ENCODE results near the gene PLBD2.

The PLBD2 gene

DNA sequence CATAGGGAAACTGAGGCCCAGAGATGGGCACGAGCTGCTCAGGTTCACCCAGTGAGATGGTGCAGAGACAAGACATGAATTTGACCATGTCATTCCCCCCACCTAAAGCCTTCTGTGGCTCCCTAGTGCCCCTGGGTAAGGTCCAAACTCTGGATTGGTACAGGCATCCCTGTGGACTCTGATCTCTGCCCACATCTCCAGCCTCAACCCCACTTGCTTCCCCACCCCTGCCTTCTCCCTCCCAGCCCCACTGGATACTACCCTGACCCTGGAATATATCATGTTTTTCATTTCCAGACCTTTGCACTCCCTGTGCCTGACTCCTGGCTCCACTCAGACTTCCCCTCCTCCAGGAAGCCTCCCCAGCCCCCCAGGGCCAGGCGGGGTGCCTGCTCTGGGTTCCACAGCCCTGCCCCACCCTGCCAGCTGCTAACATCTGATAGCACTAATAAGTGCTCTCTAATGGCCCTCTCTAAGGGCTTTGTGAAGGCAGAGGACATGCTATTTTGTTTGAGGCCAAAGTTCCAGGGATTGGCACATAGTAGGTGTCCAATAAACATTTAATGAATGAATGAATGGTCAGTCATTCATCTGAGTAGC is 62.7 kb downstream of the PLBD2 start:
- DNase-seq (ENCODE audit: low read depth), result no peak

GRCh38 chr12:113422030-113422885 is 63.9 kb downstream of the PLBD2 start, which contains the start of gene SDSL:
Gene SDSL (plus strand): TSS chr12:113422380. CDS start chr12:113427983, 5,603 bp downstream.
- DNase-seq (ENCODE audit: low read depth), result no peak

- DNase-seq (ENCODE audit: low read depth), result no peak
Observed at GRCh38 chr12:113422886-113423669, 64.7 kb downstream of the PLBD2 start.

DNA sequence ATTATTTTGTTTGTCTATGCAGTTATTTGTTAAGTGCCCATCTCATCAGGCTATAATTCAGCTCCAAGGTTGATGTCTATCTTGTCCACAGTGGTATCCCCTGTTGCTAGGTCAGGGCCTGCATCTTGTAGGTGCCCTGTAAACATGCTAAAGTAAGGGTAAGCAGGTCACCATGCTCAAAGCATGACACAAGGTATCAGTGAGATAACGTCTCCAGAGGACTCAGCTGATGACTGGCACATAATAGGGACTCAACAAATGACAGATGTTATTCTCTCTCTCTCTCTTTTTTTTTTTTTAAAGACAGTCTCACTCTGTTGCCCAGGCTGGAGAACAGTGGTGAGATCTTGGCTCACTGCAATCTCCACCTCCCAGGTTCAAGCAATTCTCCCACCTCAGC is 66.1 kb downstream of the PLBD2 start:
- no peak for DNase-seq (ENCODE audit: low read depth)

- DNase-seq (ENCODE audit: low read depth), result peak; percentile 20
Observed at GRCh38 chr12:113424915-113425823, 66.8 kb downstream of the PLBD2 start.

DNA sequence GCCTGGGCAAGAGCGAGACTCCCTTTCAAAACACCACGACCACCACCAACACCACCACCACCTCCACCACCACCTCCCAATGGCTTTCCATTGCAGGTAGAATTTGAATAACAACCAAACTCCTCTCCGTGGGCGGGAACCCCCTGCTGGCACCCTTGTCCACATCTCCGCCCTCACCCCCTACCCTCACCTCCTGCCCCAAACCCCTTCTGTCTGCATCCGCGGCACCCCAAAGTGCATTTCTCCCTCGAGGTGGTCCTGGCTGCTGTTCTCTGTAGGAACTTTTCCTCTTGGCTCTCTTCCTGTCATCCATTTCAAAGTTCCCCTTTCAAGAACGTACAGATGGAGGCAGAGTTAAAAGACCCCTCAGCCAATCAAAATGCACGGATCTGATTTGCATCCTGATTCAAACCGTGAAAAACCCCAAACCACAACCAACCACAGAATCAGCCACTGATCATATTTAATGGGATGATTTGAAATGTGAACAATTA is 67.6 kb downstream of the PLBD2 start:
- DNase-seq (ENCODE audit: low read depth), result no peak

GRCh38 chr12:113427882-113428281 is 69.5 kb downstream of the PLBD2 start:
- DNase-seq (ENCODE audit: low read depth), result no peak

- no peak for DNase-seq (ENCODE audit: low read depth)
Observed at GRCh38 chr12:113428482-113428881, 70.1 kb downstream of the PLBD2 start.

DNA sequence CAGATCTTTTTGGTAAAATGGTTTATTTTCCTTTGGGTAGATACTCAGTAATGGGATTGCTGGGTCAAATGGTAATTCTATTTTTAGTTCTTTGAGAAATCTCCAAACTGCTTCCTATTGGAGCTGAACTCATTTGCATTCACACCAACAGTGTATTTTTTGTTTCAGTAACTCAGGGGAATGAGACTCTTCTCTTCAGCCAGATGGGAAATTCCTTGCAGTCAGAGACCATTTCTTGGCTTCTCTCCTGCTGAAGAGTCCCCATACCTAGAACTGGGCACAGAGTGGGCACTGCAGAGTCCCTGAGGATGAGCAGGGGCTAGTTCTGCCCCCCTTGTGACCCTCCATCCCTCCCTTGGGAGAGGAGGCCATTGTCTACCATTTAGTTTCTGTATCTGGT is 74.6 kb downstream of the PLBD2 start:
- no peak for DNase-seq (ENCODE audit: low read depth)

GRCh38 chr12:113435367-113435766 is 77.0 kb downstream of the PLBD2 start:
- DNase-seq (ENCODE audit: low read depth), result no peak

GRCh38 chr12:113436586-113436985 is 78.2 kb downstream of the PLBD2 start:
- DNase-seq (ENCODE audit: low read depth), result no peak

DNA sequence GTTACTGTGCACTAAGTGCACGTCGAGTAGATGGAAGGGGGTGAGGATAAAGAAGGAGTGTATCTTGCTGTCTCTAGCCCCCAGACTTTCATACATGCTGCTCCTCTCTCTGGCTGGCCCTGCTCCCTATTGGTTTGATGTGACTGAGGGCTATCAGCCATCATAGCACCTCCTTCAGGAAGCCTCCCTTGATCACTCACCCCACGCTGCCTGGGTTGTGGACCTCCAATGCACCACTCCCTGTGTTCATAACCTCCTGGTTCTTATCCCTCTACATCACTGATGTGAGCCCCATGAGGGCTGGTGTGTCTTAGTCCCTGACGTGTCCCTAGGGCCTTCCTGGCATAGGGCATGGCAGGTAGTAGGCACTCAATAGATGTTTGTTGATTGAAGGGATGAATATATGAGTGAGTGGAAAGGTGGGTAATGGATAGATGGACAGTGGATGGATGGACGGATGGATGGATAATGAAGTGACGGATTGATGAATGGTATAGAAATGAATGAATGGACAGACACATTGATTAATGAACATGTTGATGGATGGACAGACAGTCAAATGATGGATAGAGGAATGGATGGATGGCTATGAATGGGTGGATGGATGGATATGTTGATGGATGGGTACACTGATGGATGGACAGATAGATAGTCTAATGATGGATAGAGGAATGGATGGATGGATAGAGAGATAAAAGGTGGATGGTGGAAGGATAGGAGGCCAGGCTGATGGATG is 78.8 kb downstream of the PLBD2 start:
- DNase-seq (ENCODE audit: low read depth), result no peak

DNA sequence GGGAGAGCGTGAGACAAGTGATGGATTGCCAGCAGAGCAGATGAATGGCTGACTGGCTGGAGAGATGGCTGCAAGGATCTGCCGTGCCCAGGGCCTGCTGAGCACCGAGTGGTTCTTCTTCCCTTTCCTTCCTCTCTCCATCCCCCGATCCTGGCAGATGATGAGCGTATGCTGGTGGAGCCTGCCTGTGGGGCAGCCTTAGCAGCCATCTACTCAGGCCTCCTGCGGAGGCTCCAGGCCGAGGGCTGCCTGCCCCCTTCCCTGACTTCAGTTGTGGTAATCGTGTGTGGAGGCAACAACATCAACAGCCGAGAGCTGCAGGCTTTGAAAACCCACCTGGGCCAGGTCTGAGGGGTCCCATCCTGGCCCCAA is 79.3 kb downstream of the PLBD2 start:
- no peak for DNase-seq (ENCODE audit: low read depth)

DNA sequence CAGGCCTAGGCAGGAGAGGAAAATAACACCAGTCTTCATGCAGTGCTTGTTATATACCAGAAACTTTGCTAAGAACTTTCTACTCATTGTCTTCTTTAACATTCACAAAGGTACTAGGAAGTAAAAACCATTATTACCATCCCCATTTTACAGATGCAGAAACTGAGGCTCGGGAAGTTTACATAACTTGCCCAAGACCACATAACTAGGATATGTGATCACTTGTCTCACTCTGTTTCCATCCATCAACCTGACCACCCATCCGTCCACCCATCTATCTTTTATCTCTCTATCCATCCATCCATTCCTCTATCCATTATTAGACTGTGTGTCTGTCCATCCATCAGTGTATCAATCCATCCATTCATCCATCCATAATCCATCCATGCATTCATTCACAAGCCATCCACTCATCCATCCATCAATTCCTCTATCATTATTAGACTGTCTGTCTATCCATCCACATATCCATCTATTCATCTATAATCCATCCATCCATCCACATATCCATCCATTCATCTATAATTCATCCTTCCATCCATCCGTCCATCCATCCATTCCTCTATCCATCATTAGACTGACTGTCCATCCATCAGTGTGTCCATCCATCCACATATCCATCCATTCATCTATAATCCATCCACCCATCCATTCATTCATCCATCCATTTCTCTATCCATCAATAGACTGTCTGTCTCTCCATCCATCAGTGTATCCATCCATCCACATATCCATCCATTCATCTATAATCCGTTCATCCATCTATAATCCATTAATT is 80.3 kb downstream of the PLBD2 start:
- no peak for DNase-seq (ENCODE audit: low read depth)

DNA sequence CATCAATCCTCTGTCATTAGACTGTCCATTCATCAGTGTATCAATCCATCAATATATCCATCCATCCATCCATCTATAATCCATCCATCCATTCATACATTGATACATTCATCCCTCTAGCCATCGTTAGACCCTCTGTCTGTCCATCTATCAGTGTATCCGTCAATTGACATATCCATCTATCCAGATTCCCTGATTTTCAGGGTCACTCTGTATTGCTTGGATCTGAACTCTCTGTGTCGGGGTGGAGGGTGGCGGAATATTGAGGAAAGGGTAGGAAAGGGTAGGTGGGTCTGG is 80.9 kb downstream of the PLBD2 start:
- DNase-seq (ENCODE audit: low read depth), result no peak

- no peak for DNase-seq (ENCODE audit: low read depth)
Observed at GRCh38 chr12:113439606-113440030, 81.2 kb downstream of the PLBD2 start.

DNA sequence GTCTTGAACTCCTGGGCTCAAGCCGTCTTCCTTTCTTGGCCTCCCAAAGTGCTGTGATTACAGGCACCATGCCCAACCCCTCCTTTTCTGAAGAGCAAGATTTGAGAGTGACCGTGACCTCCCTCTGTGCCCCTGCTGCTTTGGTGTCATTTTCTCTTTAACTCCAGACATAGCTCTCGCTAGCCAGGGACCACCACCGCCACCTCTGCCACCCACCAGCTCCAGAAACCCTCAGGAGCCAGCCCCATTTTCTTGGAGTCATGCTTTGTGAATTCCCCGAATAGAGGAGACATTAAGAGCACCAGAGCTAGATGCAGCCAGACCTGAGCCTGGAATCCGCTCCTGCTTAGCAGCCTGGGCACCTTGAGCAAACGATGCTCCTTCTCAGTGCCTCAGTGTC is 81.9 kb downstream of the PLBD2 start:
- DNase-seq (ENCODE audit: low read depth), result no peak
